GM21737 (cell line): ENCODE data around the gene ZNF512B.
"Not testable (repeated sequence)": the region's sequence is repeated elsewhere in the genome, so short reads cannot be mapped to it uniquely, and the experiment has no call there.

Experiments
- ATAC-seq: cut with Tn5 transposase; IDR thresholded peaks from one replicate; pipeline ENCODE4 v1.9.1; 2021; ENCODE audit warnings: mild to moderate bottlenecking, moderate library complexity; ENCODE audit not compliant: unreplicated experiment

Gene ZNF512B

DNA sequence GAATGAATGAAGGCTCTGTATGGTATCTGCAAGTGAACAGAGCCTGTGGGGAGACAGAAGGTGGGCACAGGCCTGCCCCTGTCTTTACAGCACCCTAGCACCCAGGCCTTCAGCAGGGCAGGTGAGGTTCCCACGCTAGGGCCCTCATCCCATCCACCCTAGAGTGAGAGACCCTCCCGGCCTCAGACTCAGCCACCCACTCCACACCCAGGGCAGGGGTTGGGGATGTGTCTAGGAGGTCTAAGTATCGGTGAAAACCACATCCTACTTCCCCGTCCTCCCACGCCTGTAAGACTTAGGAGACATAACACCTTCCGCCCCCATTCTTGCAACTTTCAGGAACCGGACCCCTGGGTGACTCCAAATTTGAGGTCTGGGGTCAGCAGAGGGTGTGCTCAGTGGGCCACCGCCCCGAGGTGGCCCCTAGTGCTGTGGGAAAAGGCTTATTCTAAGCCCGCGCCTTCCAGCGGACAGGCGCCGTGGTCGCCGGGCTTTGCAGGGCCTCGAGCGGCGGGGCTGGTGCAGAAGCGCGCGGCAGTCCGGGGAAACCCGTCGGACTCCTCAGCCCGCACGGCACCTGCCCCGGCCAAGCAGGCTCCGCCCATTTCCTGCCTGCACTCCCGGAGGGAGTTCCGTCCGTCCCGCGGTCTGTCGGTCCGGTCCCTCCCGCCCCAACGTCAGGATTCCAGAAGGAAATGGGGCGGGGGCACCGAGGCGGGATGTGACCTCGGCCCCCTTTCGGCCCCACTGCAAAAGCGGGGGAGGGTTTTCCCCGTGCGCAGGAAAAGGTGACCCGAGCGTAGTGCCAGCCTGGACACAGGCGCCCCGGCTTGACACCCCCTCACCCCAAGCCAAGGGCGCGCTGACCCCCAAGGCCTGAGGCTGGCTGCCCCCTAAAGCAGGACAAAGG, 8.8 kb upstream of the ZNF512B start:
- peak; percentile 41 for ATAC-seq

DNA sequence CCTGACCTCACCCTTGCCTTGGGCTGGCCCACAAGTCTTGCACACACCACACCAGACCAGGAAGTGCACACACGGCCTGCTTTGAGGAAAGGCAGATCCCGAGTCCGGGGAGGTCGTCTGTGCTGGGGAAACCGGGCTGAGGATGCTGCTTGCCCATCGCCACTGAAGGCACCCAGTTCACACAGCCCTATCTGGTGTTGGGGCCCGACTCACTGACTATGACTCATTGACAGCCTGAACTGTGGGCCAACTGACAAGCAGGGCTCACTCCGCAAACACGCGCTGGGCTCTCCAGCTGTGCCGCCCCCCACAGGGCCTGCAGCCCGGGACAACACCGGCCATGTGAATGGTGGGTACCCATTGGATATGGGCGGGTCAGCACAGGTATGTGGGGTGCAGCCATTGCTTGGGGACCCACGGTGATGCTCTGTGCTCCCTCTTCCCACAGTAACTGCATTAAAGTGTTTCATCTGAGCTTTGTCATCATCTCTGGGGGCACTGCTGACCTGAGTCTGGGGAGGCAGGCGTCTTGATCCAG, 8.1 kb upstream of the ZNF512B start:
- no peak for ATAC-seq

DNA sequence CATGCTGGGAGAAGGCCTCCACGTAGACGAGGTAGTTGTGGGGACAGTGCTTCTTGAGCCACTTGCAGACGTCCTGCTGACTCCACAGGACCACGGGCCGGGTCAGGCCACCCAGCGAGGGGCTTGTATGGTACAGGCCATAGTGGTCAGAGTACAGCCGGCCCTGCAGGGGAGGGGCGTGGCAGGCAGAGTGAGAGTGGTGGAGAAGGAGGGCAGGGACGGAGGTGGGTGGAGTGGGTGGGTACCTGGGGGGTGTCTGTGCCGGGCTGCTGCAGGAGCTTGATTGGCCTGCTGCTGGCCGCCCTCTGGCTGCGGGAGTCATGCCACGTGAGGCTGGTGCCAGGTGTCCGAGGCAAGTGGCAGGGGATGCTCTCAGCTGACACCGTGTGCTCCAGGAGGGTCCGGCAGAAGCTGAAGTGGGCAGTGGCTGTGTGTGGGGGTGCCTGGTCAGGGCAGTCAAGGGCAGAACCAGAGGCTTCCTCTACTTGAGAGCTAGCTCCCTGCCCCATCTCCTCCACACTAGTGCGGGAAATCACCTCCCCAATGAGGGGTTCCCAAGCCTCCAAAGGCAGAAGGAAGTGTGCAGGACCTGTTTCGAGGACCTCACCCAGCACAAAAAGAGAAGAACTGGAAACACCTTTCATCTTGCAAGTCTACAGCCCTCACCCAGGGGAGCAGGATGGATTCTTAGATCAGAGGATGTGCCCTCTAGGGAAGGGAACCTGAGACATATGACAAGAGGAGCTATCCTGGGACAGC, 7.4 kb upstream of the ZNF512B start:
- no peak for ATAC-seq

DNA sequence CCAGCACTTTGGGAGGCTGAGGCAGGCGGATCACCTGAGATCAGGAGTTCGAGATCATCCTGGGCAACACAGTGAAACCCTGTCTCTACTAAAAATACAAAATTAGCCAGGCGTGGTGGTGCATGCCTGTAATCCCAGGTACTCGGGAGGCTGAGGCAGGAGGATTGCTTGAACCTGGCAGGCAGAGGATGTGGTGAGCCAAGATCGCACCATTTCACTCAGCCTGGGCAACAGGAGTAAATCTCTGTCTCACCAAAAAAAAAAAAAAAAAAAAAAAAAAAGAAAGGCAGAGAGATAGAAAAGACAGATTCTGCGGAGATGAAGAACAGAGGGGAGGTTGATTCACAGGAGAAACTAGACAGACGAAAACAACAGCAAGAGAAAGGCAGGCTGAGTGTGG, 6.8 kb upstream of the ZNF512B start:
- not testable (repeated sequence) for ATAC-seq

DNA sequence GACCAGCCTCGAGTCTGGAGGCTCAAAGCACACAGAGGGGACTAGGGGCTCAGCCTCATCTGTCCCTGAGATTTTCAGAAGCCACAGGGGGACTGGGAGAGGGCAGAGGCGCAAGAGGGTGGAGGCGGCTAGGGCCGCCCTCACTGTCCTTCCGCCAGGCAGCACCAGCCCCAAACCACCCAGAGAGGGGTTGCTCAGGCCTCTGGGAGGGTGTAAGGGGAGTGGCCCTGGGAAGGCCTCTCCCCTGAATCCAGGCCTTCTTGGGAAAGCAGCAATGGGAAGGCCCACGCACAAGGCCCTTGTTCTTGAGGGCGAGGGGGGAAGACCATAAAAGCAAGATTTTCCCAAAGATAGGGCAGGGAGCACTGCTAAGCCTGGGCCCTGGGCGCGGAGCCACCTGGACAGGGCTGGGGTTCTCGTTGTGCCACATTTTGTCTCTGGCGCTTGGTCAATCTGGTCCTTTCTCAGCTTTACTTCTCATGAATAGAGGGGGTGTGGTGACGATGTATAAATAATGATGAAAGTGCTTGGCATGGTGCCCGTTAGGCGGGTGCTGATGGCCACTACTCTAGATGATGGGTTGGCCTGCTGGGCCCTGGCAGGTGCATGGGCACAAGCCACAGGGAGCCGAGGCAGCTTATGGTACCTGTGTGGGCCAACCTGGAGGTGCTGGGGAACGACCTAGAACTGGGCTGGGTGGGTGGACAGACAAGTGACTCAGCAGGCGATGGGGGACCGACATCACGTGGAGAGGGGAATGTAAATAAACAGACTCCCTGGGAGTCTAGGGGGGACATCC, 4.9 kb upstream of the ZNF512B start:
- ATAC-seq: no peak

DNA sequence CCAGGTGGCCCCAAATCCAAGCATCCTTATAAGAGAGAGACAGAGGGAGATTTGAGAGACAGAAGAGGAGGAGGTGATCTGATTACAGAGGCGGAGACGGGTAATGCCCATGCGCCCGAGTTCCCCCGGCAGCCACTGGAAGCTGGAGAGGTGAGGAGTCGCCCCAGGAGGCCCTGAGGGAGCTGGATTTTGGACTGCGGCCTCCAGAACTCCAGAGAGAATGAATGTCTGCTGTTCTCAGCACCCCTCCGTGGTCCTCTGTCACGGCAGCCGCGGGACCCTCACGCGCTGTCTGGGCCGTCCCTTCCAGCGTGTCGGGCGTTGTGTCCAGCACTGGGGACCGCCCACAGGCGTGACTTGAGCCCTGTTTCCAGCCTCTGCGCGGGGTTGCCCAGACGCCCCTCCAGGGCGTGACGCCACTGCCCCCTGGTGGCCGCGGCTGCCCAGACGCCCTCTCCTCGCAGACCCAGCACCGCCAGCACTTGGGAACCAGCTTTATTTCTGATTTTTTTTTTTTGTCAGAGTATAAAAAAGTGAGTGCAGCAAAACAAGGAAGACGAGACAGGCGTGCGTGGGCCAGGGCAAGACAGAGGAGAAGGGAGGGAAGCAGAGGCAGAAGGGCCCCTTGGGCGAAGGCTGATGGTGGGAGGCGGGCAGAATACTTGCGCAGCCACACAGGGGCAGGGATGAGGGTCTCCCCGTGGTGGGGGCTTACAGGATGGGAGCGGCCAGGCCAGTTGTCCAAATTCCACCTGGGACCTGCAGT, 4.1 kb upstream of the ZNF512B start:
- ATAC-seq: no peak

DNA sequence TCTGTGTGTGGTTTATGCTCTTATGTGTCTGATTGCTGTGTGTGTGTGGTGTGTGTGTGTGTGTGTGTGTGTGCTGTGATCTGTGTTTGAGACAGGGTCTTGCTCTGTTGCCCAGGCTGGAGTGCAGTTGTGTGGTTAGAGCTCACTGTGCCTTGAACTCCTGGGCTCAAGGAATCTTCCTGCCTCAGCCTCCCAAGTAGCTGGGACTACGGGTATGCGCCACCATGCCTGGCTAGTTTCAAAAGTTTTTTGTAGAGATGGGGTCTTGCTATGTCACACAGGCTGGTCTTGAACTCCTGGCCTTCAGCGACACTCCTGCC, 3.4 kb upstream of the ZNF512B start:
- no peak for ATAC-seq

DNA sequence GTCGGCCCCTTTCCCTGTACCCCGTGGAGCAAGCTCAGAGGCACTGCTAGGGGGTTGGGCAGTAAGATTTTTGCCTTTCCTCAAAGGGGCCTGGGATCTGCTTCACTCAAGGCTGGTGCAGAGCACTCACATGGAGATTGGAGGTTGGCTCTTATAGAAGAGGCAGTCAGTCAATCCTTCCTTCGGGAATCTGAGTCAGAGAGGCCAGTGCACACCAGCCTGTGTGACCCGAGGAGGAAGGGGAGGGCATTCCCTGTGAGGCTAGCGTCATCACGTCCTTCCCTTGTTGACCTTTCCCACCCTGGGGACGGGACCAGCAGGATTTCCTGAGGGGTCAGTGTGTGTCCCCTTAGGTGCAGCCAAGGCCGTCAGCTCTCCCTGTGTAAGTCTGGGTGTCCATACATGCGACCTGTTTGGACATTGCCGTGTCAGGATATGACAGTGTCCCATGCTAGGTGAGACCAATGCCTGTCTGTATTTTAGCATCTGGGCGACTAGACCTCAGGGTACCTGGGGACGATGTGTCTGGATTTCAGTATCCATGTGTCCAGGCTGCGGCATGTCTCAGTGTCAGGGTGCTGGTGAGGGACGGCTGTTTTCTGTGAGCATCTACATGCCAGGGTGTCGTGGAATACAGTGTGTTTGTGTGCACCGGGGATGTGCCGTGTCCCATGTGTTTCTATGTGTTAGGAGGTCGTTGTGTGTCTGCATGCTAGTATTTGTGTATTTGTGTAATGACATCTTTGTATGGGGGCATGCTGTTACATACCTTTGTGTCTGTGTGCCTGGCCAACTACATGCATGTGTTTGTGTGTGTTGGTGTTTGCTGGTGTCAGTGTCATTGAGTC, 2.8 kb upstream of the ZNF512B start:
- no peak for ATAC-seq

DNA sequence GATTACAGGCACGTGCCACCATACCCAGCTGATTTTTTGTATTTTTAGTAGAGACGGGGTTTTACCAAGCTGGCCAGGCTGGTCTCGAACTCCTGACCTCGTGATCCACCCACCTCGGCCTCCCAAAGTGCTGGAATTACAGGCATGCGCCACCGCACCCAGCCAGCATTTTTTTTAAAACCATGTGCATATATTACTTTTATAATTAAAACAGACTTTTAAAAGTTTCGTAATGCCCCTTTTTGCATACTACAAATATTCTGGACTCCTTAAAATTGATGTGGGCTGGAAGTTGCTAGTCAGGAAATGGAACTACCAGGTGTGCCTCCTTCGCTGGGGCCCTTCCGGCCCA, 2.2 kb upstream of the ZNF512B start:
- ATAC-seq: not testable (repeated sequence)

DNA sequence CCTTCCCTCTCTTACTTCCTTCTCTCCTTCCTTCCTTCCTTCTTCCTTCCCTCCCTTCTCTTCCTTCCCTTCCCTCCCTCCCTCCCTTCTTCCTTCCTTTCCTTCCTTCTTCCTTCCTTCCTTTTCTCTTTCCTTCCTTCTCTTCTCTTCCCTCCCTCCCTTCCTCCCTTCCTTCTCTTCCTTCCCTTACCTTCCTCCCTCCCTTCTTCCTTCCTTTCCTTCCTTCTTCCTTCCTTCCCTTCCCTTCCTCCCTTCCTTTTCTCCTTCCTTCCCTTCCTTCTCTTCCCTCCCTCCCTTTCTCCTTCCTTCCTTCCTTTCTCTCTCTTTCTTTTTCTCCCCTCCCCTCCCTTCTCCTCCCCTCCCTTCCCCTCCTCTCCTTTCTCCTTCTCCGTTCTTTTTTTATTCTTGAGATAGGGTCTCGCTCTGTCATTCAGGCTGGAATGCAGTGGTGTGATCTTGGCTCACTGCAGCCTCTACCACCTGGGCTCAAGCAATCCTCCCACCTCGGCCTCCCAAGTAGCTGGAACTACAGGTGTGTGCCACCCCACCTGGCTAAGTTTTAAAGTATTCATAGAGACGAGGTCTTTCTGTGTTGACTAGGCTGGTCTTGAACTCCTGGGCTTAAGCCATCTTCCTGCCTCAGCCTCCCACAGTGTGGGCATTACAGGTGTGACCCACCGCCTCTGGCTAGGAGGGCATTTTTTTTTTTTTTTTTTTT, 1.1 kb upstream of the ZNF512B start:
- ATAC-seq: no peak

DNA sequence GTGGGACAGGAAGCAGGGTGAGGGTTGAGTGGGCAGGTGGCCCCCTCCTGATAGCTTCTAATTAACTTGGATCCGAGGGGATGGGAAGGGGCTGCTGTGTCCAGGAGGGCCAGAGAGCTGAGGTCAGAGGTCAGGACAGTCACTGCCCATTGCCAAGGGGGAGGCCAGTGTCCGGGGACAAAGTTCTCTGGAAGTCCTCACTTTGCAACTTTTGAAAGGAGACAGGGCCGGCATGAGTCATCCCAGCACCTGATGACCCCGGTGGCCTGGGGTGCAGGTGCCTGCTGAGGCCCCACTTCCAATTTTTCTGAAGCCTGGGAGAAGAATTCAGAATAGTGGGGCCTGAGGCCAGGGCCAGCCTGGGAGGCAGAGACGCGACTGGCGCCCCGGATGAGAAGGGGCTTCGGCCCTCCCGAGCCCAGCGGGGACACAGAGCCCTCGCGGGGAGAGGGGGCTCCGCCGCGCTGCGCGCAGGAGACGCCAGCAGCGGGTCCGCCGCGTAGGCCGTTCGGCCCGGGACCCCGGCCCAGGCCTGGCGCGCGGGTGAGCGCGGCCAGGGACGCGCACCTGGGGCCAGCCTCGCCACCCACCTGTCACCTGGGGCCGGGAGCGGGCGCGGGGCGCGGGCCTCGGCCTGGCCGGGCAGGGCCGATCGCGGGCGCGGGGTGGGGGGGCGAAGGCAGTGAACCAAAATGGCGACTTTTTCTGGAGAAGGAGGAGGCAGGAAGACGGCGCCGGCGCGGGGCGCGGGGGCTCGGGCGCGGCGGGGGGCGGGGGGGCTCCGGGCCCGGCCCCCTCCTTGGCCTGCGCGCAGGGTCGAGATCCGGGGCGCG, 586 bp downstream of the ZNF512B start:
- no peak for ATAC-seq

DNA sequence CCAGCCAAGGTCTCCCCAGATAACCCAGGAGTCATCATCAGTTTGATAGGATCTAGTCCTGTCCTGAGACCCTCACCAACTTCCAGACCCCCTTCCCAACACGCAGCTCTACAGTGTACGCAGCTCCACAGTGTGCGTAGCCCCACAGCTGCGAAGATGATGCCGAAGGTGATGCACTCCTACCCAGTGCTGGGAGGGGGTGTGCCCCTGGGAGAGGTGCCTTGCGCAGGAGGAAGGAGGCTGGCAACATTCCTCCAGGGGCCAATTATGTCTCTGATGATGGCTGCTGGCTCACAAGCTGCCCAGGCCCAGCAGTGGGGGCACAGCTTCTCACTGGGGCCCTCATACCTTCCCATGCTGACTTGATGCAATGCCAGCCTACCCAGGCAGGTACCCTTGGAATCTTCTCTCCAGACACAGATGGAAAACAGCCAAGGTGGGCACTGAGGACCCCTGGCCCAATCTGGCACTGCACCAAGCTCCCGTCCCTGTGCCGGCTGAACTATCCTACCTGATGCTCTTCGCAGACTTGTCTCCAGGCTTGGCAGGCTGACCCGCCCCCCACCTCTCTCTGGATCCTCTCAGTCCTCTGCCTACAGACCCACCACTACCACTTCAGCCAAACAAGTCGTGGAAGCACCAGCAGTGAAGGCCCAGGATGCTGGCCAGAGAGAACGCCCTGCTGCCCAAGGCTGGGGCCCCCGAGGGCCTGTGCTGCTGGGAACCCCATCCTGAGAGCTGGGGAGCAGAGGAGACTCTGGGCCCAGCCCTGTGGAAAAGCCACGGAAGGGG, 1.4 kb downstream of the ZNF512B start:
- no peak for ATAC-seq

DNA sequence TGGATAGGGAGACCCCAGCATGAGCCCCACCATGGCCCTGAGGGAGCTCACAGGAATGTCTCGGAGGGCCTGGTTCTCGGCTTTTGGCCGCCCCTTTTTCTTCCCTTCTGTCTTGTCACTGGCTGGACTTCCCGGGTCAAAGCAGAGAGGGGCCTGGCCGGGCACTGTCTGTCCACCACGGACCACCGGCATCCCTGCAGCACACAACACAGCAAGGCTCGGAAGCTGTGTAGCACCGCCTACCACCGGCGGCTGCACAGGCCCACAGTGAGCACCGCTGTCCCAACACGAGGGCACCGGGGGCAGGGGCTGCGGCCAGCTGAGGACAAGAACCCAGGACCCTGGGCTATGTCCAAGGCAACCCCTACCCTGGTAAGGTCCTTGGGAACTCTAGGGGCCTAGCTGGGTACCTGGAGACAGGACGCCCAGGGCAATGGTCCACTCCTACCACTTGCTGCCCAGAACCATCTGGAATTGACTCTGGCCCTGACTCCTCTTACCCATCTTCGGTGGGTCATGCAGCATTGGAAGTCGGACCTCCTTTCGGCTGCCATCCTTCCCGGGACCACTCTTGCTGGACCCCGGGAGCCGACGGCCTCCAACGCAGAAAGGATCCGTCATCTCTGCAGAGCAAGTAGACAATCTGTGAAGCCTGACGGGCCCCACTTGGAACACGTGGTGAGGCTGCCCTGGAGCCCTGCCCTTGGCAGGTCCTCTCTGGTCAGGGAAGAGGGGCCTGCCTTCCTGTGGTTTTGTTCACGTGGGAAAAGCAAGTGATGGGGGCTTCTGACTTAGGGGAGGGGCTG, 2.2 kb downstream of the ZNF512B start:
- no peak for ATAC-seq

DNA sequence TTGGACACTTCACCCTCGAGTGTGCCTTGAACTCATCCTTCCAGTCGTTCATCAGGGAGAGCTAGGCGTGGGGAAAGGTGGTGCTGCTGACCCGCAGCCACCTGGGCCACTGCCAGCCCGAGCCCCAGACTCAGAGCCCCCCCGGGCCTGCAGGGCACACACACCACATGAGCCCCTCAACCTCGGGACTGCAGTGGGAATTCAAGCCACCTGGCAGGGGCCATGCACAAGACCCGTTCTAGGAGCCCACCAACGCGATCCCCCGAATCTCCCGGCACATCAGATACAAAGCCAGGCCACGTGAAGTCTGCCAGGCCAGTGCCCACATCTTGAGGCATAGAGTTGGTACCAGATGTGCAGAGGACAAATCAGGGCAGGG, 2.8 kb downstream of the ZNF512B start:
- no peak for ATAC-seq

DNA sequence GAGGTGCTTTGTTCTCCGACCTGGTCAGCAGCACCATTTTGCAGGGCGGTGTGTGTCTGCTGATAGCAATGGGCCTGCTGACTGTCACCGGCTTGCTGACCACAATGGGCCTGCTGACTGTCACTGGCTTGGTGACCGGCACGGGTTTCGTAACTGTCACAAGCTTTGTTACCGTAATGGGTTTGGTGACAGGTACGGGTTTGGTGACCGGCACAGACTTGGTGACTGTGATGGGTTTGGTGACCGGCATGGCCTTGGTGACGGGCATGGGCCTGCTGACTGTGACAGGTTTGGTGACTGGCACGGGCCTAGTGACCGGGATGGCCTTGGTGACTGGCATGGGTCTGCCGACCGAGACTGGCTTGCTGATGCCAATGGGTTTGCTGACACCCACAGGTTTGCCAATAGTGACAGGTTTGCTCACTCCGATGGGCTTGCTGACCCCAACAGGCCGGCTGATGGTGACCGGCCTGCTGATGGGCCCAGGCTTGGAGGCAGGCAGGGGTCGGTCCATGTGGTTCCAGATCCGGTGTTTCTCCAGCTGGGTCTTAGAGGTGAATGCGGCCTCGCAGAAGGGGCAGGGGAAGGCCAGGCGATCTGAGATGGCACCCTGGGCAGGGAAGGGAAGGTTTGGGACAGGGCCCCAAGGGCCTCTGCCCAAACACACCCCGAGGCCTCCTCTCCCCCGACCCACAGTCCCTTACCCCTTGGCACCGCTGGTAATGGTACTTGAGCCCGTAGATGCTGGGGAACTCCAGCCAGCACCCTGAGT, 3.4 kb downstream of the ZNF512B start:
- ATAC-seq: no peak

DNA sequence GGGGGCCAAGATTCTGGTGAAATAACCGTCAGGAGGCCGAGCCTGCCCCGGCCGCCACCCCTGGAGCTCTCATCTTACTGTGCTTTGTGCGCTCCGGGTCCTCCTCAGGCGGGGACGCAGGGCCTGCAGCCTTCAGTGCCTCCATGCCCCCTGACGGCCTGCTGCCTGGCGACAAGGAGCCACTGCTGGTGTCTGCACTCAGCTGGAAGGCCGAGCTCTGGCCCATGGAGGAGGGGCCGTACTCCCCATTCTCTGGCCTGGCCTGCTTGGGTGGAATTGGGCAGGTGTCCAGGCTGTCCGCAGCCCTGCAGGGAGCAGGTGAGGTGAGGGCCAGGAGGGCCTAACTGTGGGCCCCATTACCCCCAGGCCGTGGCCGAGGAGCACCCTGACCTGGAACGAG, 5.3 kb downstream of the ZNF512B start:
- no peak for ATAC-seq
